Left lung (tissue), 10 donors: Measurements from ENCODE around the gene ALDH7A1. TPM values are rescaled to one million over a fixed set of nuclear protein-coding genes. Genes with fewer than 3 reads are reported as not detected.
"Not testable (repeated sequence)": the region's sequence is repeated elsewhere in the genome, so short reads cannot be mapped to it uniquely, and the experiment has no call there.

Experiments used
- ATAC-seq: fragments of 200-7000 bp; cut with Tn5 transposase; one replicate; pipeline ENCODE4 v1.9.1; 2020; ENCODE audit warnings: moderate library complexity
- DNase-seq, 4 donors: peaks; one replicate each; pipeline ENCODE4 v3.0.0-alpha.2; 2013 to 2020
- H3K27ac ChIP-seq, 2 donors: fragments of 200-600 bp; sonication (generic) in 1 of 2; one replicate each; pipeline versions ENCODE4 v1.5.0 to v1.8.0; 2020 to 2021
- H3K27me3 ChIP-seq, 2 donors: fragments of 200-600 bp; sonication (generic) in 1 of 2; one replicate each; pipeline versions ENCODE4 v1.5.0 to v1.8.0; 2020 to 2021
- H3K36me3 ChIP-seq, 2 donors: fragments of 200-600 bp; sonication (generic) in 1 of 2; one replicate each; pipeline versions ENCODE4 v1.5.0 to v1.8.0; 2020 to 2021
- H3K4me1 ChIP-seq, 2 donors: fragments of 200-600 bp; one replicate each; pipeline ENCODE4 v1.8.0; 2021
- H3K4me3 ChIP-seq, 2 donors: fragments of 200-600 bp; sonication (generic) in 1 of 2; one replicate each; pipeline versions ENCODE4 v1.5.0 to v1.8.0; 2020 to 2021; ENCODE audit warnings: mild to moderate bottlenecking in 1 of 2
- H3K9me3 ChIP-seq, 2 donors: fragments of 200-600 bp; sonication (generic) in 1 of 2; one replicate each; pipeline versions ENCODE4 v1.5.0 to v1.8.0; 2020 to 2021
- intact Hi-C, 2 donors: fragments of 100-400 bp; cut with DNase I; formaldehyde crosslinking; loops; one replicate each; pipeline versions ENCODE4 v1.11.2 to v1.14.2; 2022
- polyA plus RNA-seq, 6 donors: library from polyadenylated mRNA; unstranded; fragments of 120-200 nt; gene quantifications; one replicate each; pipeline ENCODE4 v1.2.1, GENCODE V29; 2013; ENCODE audit not compliant: insufficient read length in 6 of 6
- total RNA-seq, 2 donors: library from RNA; stranded (reverse); fragmentation: NEBNext Ultra II Directional; extraction: Animal tissue kit (Norgen Biotek cat#: 25700); gene quantifications; one replicate each; pipeline ENCODE4 v1.2.1, GENCODE V29; 2021
- TF ChIP-seq, protein P1 (sequence below), 2 donors: fragments of 200-600 bp; sonication (generic) in 1 of 2; IDR thresholded peaks; one replicate each; pipeline versions ENCODE4 v1.5.0 to v1.8.0; 2021; ENCODE audit warnings: antibody characterized with exemption in 2 of 2
- donor health status: DM: no; HTN: yes; CAD: no.
- donor health status: DM: no; HTN: no; CAD: no.

The ALDH7A1 gene
- total and polyA plus RNA-seq, 8 donors: 34.2 to 137 (median 122) TPM

DNA sequence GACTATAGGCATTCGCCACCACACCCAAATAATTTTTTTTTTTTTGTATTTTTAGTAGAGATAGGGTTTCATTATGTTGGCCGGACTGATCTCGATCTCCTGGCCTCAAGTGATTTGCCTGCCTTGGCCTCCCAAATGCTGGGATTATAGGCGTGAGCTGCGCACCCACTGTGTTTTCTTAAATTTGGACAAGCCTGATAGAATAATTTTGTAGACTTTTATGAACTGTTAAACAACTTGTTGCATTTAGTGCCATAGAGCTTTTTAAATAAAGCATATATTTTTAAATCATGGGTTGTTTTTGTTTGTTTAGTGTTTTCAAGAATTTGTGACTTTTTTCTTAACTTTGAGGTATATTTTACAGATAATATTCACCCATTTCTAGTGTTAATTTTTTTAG lies 10.5 kb upstream of the ALDH7A1 start:
- no peak overlapping the region for H3K27ac ChIP-seq
- TF ChIP-seq, protein P1, sequence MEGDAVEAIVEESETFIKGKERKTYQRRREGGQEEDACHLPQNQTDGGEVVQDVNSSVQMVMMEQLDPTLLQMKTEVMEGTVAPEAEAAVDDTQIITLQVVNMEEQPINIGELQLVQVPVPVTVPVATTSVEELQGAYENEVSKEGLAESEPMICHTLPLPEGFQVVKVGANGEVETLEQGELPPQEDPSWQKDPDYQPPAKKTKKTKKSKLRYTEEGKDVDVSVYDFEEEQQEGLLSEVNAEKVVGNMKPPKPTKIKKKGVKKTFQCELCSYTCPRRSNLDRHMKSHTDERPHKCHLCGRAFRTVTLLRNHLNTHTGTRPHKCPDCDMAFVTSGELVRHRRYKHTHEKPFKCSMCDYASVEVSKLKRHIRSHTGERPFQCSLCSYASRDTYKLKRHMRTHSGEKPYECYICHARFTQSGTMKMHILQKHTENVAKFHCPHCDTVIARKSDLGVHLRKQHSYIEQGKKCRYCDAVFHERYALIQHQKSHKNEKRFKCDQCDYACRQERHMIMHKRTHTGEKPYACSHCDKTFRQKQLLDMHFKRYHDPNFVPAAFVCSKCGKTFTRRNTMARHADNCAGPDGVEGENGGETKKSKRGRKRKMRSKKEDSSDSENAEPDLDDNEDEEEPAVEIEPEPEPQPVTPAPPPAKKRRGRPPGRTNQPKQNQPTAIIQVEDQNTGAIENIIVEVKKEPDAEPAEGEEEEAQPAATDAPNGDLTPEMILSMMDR (IDR thresholded peaks at IDR 0.05): no peak
- ATAC-seq (no peak), DNase-seq (no peak)
- peaks cover 17 to 37% of the 10 kb centered on the region in 2 donors for H3K4me1 ChIP-seq
- no peak overlapping the region for H3K4me3 ChIP-seq
- H3K27me3 ChIP-seq: no peaks in the 10 kb centered on the region
- H3K9me3 ChIP-seq: no peaks in the 10 kb centered on the region
- intact Hi-C loops: no loop called here
- H3K36me3 ChIP-seq: peaks cover 0 to 68% of the 10 kb centered on the region in 2 donors

GRCh38 chr5:126603402-126603991 lies 8.5 kb upstream of the ALDH7A1 start:
- H3K4me1 ChIP-seq: peaks cover 20 to 40% of the 10 kb centered on the region in 2 donors
- TF ChIP-seq, protein P1 (IDR thresholded peaks at IDR 0.05): no peak
- no peak overlapping the region for H3K4me3 ChIP-seq
- DNase-seq (no peak), ATAC-seq (no peak)
- peaks cover 0 to 47% of the 10 kb centered on the region in 2 donors for H3K36me3 ChIP-seq
- intact Hi-C loops: no loop called here
- H3K27me3 ChIP-seq: no peaks in the 10 kb centered on the region
- no peak overlapping the region for H3K27ac ChIP-seq
- no peaks in the 10 kb centered on the region for H3K9me3 ChIP-seq

DNA sequence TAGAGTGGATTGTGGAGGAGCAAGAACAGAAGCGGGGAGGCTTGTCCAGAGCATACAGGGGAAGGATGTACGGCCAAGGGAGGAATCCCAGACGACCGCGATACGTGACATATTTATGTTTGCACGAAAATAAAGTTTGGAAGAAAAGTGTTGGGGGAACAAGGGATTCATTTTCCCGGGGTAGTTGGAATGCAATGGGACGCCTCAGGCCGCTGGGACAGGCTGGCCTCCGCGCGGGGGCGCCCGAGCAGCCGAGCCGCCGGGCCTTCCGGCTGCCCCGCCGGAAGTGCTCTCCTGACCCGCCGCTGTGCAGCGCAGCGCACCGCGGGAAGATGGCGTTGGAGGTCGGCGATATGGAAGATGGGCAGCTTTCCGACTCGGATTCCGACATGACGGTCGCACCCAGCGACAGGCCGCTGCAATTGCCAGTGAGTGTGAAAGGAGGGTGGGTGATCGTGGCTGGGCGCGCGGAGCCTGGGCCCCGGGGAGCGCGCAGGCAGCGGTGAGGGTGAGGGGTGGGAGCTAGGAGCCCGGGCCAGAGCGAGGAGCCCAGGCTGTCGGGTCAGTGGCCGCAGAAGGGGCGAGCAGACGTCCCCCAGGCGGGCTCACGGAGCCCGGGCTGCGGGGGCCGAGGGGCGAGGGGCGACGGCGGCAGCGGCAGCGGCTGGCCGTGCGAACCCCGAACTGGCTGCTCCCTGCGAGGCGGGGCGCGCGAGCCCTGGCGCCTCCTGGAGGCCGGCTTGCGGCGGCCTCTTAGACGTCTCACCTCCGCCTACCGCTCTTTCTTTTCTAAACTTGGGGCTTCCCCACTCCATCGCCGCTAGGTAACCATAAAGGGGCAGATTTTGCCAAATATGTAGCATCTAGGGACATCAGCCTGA lies 5.9 kb upstream of the ALDH7A1 start, which contains the start of gene PHAX:
Gene PHAX (plus strand): TSS at position 317 of the 881 bp plus-strand sequence. CDS start 16 bp downstream, at position 333.
- peak; percentile 99 for ATAC-seq
- peaks cover 20 to 33% of the 10 kb centered on the region in 2 donors for H3K4me1 ChIP-seq
- peak; percentile 73 to 96 (median 86) for DNase-seq
- TF ChIP-seq, protein P1 (IDR thresholded peaks at IDR 0.05): peak; percentile 48 to 58
- H3K4me3 ChIP-seq: peak within 1 kb of the TSS; percentile 93 to 99
- no peaks in the 10 kb centered on the region for H3K9me3 ChIP-seq
- peaks cover 0 to 26% of the 10 kb centered on the region in 2 donors for H3K36me3 ChIP-seq
- no peaks in the 10 kb centered on the region for H3K27me3 ChIP-seq
- H3K27ac ChIP-seq: peak within 1 kb of the TSS; percentile 75 to 82
- intact Hi-C loops: no loop called here

- H3K27ac ChIP-seq: peak overlapping the region; percentile 75 to 82
- H3K4me1 ChIP-seq: peaks cover 14 to 25% of the 10 kb centered on the region in 2 donors
- H3K36me3 ChIP-seq: peaks cover 0 to 18% of the 10 kb centered on the region in 2 donors
- H3K9me3 ChIP-seq, ATAC-seq, H3K27me3 ChIP-seq, intact Hi-C loops, DNase-seq: not testable (repeated sequence)
- peak overlapping the region in 1 of 2 donors; percentile 99 for H3K4me3 ChIP-seq
Observed at GRCh38 chr5:126599971-126600630, 5.1 kb upstream of the ALDH7A1 start.

GRCh38 chr5:126599499-126599898 lies 4.5 kb upstream of the ALDH7A1 start:
- peaks cover 12 to 24% of the 10 kb centered on the region in 2 donors for H3K4me1 ChIP-seq
- no peak overlapping the region for H3K4me3 ChIP-seq
- ATAC-seq: no peak
- TF ChIP-seq, protein P1 (IDR thresholded peaks at IDR 0.05): no peak
- no peak for DNase-seq
- H3K27me3 ChIP-seq: peaks cover 0 to 11% of the 10 kb centered on the region in 2 donors
- H3K9me3 ChIP-seq: no peaks in the 10 kb centered on the region
- peak overlapping the region in 1 of 2 donors; percentile 82 for H3K27ac ChIP-seq
- peaks cover 0 to 12% of the 10 kb centered on the region in 2 donors for H3K36me3 ChIP-seq
- intact Hi-C loops: no loop called here
